Erythroblast (primary cell): Measurements from ENCODE around the gene CACNA1C.

Experiments used
- GATA1 ChIP-seq: IDR thresholded peaks from 2 replicates; pipeline ENCODE4 v1.6.1; 2011; ENCODE audit warnings: low read depth, mild to moderate bottlenecking, control low read depth, low read length, moderate library complexity
- POLR2A ChIP-seq: IDR thresholded peaks from 2 replicates; pipeline ENCODE4 v1.6.1; 2011; ENCODE audit warnings: mild to moderate bottlenecking, low read length

DNA sequence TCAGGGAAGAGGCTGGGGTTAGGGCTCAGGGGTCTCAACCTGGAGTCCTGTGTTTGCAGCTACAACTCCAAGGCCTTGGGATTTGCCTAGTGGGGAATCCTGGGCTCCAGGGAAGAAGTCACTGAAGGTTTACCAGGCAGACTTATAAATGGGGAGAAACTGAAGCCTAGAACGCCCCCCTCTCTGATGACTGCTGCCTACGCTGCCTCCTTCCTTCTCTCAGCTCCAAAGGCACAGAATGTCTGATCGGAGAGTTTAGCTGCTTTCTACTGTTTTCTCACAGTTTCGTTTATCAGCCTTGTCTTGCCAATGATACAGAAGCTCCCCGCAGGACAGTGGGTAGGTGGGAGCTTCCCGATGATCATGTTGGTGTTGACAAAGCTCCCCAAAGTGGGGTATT is 101.7 kb downstream of the CACNA1C start:
- TF ChIP-seq POLR2A (no peak), GATA1 (no peak)
